ENCODE results near the gene CCT5. TPM values are rescaled to one million over a fixed set of nuclear protein-coding genes. Genes with fewer than 3 reads are reported as not detected.

CCT5 gene
- total RNA-seq, 4 donors from 2014 or later: 65.8 to 154 (median 142) TPM

- WGBS: 100% methylated on average over 1 of the region's 2 CpGs
Observed at GRCh38 chr5:10222326-10222725, 27.8 kb upstream of the CCT5 start.

GRCh38 chr5:10227379-10227778 lies 22.7 kb upstream of the CCT5 start:
- no peak for TF ChIP-seq CTCF (IDR thresholded peaks at IDR 0.05)
- no peak for TF ChIP-seq POLR2AphosphoS5 (IDR thresholded peaks at IDR 0.05)
- no peak for TF ChIP-seq EP300 (IDR thresholded peaks at IDR 0.05)
- no peak for DNase-seq (ENCODE audit: low spot score in 2 of 2)
- Histone ChIP-seq H3K36me3 (no peaks in the 10 kb centered on the region), H3K4me3 (no peak overlapping the region), H3K27me3 (no peaks in the 10 kb centered on the region), H3K9me3 (peaks cover 4% of the 10 kb centered on the region), H3K27ac (no peak overlapping the region), H3K4me1 (no peaks in the 10 kb centered on the region)
- WGBS: 88% methylated on average over 7 of the region's 7 CpGs

More at GRCh38 chr5:10222326-10222725, 27.8 kb upstream of the CCT5 start:
- Histone ChIP-seq H3K9me3 (peaks cover 4% of the 10 kb centered on the region), H3K4me3 (no peak overlapping the region), H3K27ac (no peak overlapping the region), H3K36me3 (no peaks in the 10 kb centered on the region), H3K4me1 (no peaks in the 10 kb centered on the region), H3K27me3 (no peaks in the 10 kb centered on the region)
- TF ChIP-seq EP300 (IDR thresholded peaks at IDR 0.05) (no peak), POLR2AphosphoS5 (IDR thresholded peaks at IDR 0.05) (no peak), CTCF (IDR thresholded peaks at IDR 0.05) (no peak), POLR2A (IDR thresholded peaks at IDR 0.05) (no peak)
- DNase-seq (ENCODE audit: low spot score in 2 of 2): no peak

- 97% methylated on average over 1 of the region's 1 CpG for WGBS
- H3K27ac ChIP-seq: no peak overlapping the region
- H3K4me1 ChIP-seq: no peaks in the 10 kb centered on the region
- peaks cover 4% of the 10 kb centered on the region for H3K9me3 ChIP-seq
- no peaks in the 10 kb centered on the region for H3K36me3 ChIP-seq
- DNase-seq (ENCODE audit: low spot score in 2 of 2): no peak
- H3K4me3 ChIP-seq: no peak overlapping the region
- no peaks in the 10 kb centered on the region for H3K27me3 ChIP-seq
- TF ChIP-seq EP300 (IDR thresholded peaks at IDR 0.05): no peak
- TF ChIP-seq CTCF (IDR thresholded peaks at IDR 0.05): no peak
- TF ChIP-seq POLR2AphosphoS5 (IDR thresholded peaks at IDR 0.05): no peak
- TF ChIP-seq POLR2A (IDR thresholded peaks at IDR 0.05): no peak
Observed at GRCh38 chr5:10228288-10228687, 21.8 kb upstream of the CCT5 start.

- no peaks in the 10 kb centered on the region for H3K27me3 ChIP-seq
- TF ChIP-seq CTCF (IDR thresholded peaks at IDR 0.05) (no peak), POLR2A (IDR thresholded peaks at IDR 0.05) (no peak), EP300 (IDR thresholded peaks at IDR 0.05) (no peak), POLR2AphosphoS5 (IDR thresholded peaks at IDR 0.05) (no peak)
- no peak overlapping the region for H3K27ac ChIP-seq
- WGBS: 91% methylated on average over 11 of the region's 11 CpGs
- H3K36me3 ChIP-seq: peaks cover 2% of the 10 kb centered on the region
- no peaks in the 10 kb centered on the region for H3K4me1 ChIP-seq
- H3K9me3 ChIP-seq: peaks cover under 1% of the 10 kb centered on the region
- H3K4me3 ChIP-seq: no peak overlapping the region
- DNase-seq (ENCODE audit: low spot score in 2 of 2): no peak
Observed at GRCh38 chr5:10229306-10230048, 20.6 kb upstream of the CCT5 start.

GRCh38 chr5:10232386-10232785 lies 17.7 kb upstream of the CCT5 start:
- no peak overlapping the region for H3K4me3 ChIP-seq
- peaks cover 10% of the 10 kb centered on the region for H3K36me3 ChIP-seq
- H3K4me1 ChIP-seq: no peaks in the 10 kb centered on the region
- no peak for TF ChIP-seq EP300 (IDR thresholded peaks at IDR 0.05)
- no peak for TF ChIP-seq CTCF (IDR thresholded peaks at IDR 0.05)
- TF ChIP-seq POLR2A (IDR thresholded peaks at IDR 0.05): no peak
- no peaks in the 10 kb centered on the region for H3K27me3 ChIP-seq
- no peak overlapping the region for H3K27ac ChIP-seq
- no peaks in the 10 kb centered on the region for H3K9me3 ChIP-seq
- WGBS: 96% methylated on average over 9 of the region's 9 CpGs
- DNase-seq (ENCODE audit: low spot score in 2 of 2): no peak
